Stomach (tissue), 4 donors: ENCODE measurements around the gene SIK3.

Source experiments
- EP300 ChIP-seq: sonication (generic); formaldehyde crosslinking; IDR thresholded peaks from one replicate; pipeline ENCODE4 v1.6.1; 2017; ENCODE audit warnings: antibody characterized with exemption
- POLR2A ChIP-seq, 4 donors: fragments of 450-650 bp; IDR thresholded peaks; one replicate each; pipeline ENCODE4 v1.6.1; 2016; ENCODE audit warnings: antibody characterized with exemption in 4 of 4, control low read depth in 2 of 4, mild to moderate bottlenecking in 1 of 4, moderate library complexity in 1 of 4
- TF ChIP-seq, protein P1 (sequence below), 7 experiments: fragments of 450-650 bp in 4 of 7; fragments of 200-600 bp in 3 of 7; sonication (generic) in 3 of 7; IDR thresholded peaks; one replicate each; pipeline ENCODE4 v1.5.1; 2016 to 2019; ENCODE audit warnings: antibody characterized with exemption in 7 of 7, control low read depth in 2 of 7, mild to moderate bottlenecking in 1 of 7

DNA sequence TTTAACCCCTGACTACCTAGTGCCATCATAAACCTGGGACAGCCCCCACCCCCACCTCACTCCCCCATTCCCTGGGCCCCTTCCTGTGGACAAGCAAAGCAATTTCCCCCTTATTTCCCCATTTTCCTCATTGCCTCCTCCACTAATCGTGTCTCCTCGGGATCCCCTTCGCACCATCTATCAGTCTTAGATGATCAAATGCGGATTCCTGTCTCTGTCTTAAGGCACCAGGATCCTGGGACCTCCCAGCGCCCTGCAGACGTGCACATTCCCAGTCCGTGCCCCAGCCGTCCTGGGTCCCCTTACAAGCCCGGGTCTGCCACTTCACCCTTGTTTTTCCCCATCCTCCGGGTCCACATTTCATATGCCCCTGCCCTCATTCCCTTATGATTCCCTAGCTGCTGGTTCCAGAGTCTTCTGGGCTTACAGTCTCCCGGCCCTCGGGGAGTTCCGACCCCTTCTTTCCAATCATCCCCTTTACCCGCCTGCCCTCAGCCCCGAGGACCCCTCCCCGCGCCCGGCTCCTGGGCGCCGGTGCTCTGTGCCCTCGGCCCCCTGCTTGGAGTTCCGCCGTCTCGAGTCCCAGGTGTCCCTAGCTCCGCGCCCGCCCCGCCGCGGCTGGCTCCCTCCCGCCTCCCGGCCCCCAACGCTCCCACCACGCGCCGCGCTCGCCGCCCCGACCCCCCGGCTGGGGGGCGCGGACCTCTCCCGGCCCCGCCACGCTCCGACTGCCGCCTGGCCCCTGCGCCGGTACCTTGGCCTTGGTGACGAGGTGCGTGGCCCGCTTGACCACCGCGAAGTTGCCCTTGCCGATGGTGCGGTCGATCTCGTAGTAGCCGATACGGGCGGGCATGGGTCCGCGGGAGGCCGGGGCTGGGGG lies 599 bp downstream of the SIK3 start:
- TF ChIP-seq, protein P1, sequence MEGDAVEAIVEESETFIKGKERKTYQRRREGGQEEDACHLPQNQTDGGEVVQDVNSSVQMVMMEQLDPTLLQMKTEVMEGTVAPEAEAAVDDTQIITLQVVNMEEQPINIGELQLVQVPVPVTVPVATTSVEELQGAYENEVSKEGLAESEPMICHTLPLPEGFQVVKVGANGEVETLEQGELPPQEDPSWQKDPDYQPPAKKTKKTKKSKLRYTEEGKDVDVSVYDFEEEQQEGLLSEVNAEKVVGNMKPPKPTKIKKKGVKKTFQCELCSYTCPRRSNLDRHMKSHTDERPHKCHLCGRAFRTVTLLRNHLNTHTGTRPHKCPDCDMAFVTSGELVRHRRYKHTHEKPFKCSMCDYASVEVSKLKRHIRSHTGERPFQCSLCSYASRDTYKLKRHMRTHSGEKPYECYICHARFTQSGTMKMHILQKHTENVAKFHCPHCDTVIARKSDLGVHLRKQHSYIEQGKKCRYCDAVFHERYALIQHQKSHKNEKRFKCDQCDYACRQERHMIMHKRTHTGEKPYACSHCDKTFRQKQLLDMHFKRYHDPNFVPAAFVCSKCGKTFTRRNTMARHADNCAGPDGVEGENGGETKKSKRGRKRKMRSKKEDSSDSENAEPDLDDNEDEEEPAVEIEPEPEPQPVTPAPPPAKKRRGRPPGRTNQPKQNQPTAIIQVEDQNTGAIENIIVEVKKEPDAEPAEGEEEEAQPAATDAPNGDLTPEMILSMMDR (IDR thresholded peaks at IDR 0.05), result no peak
- no peak for TF ChIP-seq POLR2A (IDR thresholded peaks at IDR 0.05)
- TF ChIP-seq EP300, result no peak
